ENCODE data around the gene SLC2A13. TPM values are rescaled to one million over a fixed set of nuclear protein-coding genes. Genes with fewer than 3 reads are reported as not detected.

SLC2A13 gene
- total RNA-seq, 6 experiments from 2014 or later = 5.2 to 11.7 (median 8.7) TPM

- DNase-seq = no peak
- 89% methylated on average over 4 of the region's 4 CpGs for WGBS (ENCODE audit: insufficient coverage, low coverage, low lambda C conversion rate, missing lambda C conversion rate)
- Histone ChIP-seq H3K4me1 (no peaks in the 10 kb centered on the region), H3K9me3 (no peaks in the 10 kb centered on the region), H3K4me3 (no peak overlapping the region), H3K27me3 (no peaks in the 10 kb centered on the region), H3K36me3 (no peaks in the 10 kb centered on the region), H3K27ac (no peak overlapping the region)
- no peak for ATAC-seq
- TF ChIP-seq POLR2A (IDR thresholded peaks at IDR 0.05) = no peak
- no peak for TF ChIP-seq CTCF (IDR thresholded peaks at IDR 0.05)
- intact Hi-C loops (cut with DNase I) = no loop called here
These were observed 324.9 kb downstream of the SLC2A13 start for GRCh38 chr12:39780913-39781446.

GRCh38 chr12:39780411-39780912 lies 325.4 kb downstream of the SLC2A13 start:
- DNase-seq (no peak), ATAC-seq (no peak)
- Histone ChIP-seq H3K4me1 (no peaks in the 10 kb centered on the region), H3K4me3 (no peak overlapping the region), H3K36me3 (no peaks in the 10 kb centered on the region), H3K27me3 (no peaks in the 10 kb centered on the region), H3K27ac (no peak overlapping the region), H3K9me3 (no peaks in the 10 kb centered on the region)
- TF ChIP-seq POLR2A (IDR thresholded peaks at IDR 0.05) (no peak), CTCF (IDR thresholded peaks at IDR 0.05) (no peak)
- intact Hi-C loops (cut with DNase I) = no loop called here
- 74% methylated on average over 2 of the region's 2 CpGs for WGBS (ENCODE audit: insufficient coverage, low coverage, low lambda C conversion rate, missing lambda C conversion rate)

GRCh38 chr12:39779768-39780340 lies 326.0 kb downstream of the SLC2A13 start:
- TF ChIP-seq POLR2A (IDR thresholded peaks at IDR 0.05) (no peak), CTCF (IDR thresholded peaks at IDR 0.05) (no peak)
- no peak overlapping the region for H3K27ac ChIP-seq
- intact Hi-C loops (cut with DNase I) = no loop called here
- no peaks in the 10 kb centered on the region for H3K4me1 ChIP-seq
- no peak overlapping the region for H3K4me3 ChIP-seq
- no peaks in the 10 kb centered on the region for H3K9me3 ChIP-seq
- ATAC-seq = no peak
- H3K36me3 ChIP-seq = no peaks in the 10 kb centered on the region
- 81% methylated on average over 5 of the region's 5 CpGs for WGBS (ENCODE audit: insufficient coverage, low coverage, low lambda C conversion rate, missing lambda C conversion rate)
- no peaks in the 10 kb centered on the region for H3K27me3 ChIP-seq
- DNase-seq = no peak

DNA sequence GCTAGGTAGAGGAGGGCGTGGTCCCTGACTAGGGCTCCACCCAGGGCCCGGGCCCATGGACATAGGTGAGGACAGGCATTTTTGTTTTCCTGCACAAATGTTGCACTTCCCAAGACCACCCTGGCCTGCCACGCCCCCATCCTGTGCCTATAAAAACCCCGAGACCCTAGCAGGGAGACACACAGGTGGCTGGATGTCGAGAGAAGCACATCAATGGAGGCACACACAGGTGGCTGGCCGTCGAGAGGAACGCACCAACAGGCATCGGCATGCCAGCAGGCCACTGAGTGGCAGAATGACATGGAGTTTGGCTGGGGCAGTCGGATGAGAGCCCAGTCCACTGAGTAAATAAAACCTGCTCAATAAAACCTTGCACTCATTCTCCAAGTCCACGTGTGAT lies 328.4 kb downstream of the SLC2A13 start:
- no peak overlapping the region for H3K27ac ChIP-seq
- DNase-seq (peak in 2 of 3 donors; percentile 23 to 52), ATAC-seq (peak in 3 of 4 donors; percentile 42 to 61 (median 55))
- WGBS (ENCODE audit: insufficient coverage, low coverage, low lambda C conversion rate, missing lambda C conversion rate) = 70% methylated on average over 3 of the region's 11 CpGs
- no peak overlapping the region for H3K4me3 ChIP-seq
- intact Hi-C loops (cut with DNase I) = no loop called here
- no peaks in the 10 kb centered on the region for H3K4me1 ChIP-seq
- no peaks in the 10 kb centered on the region for H3K9me3 ChIP-seq
- TF ChIP-seq POLR2A (IDR thresholded peaks at IDR 0.05) (no peak), CTCF (IDR thresholded peaks at IDR 0.05) (no peak)
- no peaks in the 10 kb centered on the region for H3K27me3 ChIP-seq
- no peaks in the 10 kb centered on the region for H3K36me3 ChIP-seq
